Measurements from ENCODE around the gene CGREF1. TPM values are rescaled to one million over a fixed set of nuclear protein-coding genes. Genes with fewer than 3 reads are reported as not detected.

Gene CGREF1
- total RNA-seq, 8 experiments from 2014 or later = 4.4 to 27.3 (median 9.8) TPM

GRCh38 chr2:27057184-27057583 lies 61.7 kb downstream of the CGREF1 start:
- in situ Hi-C loops (cut with MboI; ENCODE audit: low pct_unique_long_range_greater_than_20kb in 2 of 9, low sequenced_read_pairs in 9 of 9, unreplicated experiment in 9 of 9) = no loop called here
- Histone ChIP-seq H3K27ac (no peak overlapping the region), H3K4me3 (no peak overlapping the region), H3K4me1 (replicated peaks in 1 of 2) (peaks cover 4% of the 10 kb centered on the region in 2 donors)
- 60 to 92% (median 83%) methylated on average over 1 to 4 of the region's 6 CpGs; no CpG with 5 or more reads in 3 of the 10 experiments for WGBS, 10 experiments
- no peak for ATAC-seq (replicated peaks in 6 of 8)

GRCh38 chr2:27054721-27055120 lies 64.2 kb downstream of the CGREF1 start:
- in situ Hi-C loops (cut with MboI; ENCODE audit: low pct_unique_long_range_greater_than_20kb in 2 of 9, low sequenced_read_pairs in 9 of 9, unreplicated experiment in 9 of 9) = no loop called here

GRCh38 chr2:27053776-27054175 lies 65.2 kb downstream of the CGREF1 start:
- no peak overlapping the region for H3K4me3 ChIP-seq
- no peak for ATAC-seq (replicated peaks in 6 of 8)
- WGBS, 10 experiments = 67 to 100% (median 91%) methylated on average over 1 to 8 of the region's 8 CpGs; no CpG with 5 or more reads in 2 of the 10 experiments

More at GRCh38 chr2:27054721-27055120, 64.2 kb downstream of the CGREF1 start:
- Histone ChIP-seq H3K4me1 (replicated peaks in 1 of 2) (peaks cover 4% of the 10 kb centered on the region in 2 donors), H3K4me3 (no peak overlapping the region), H3K27ac (no peak overlapping the region)
- ATAC-seq (replicated peaks in 6 of 8) = no peak
- WGBS, 10 experiments = 92 to 100% (median 99%) methylated on average over 4 to 6 of the region's 11 CpGs; no CpG with 5 or more reads in 4 of the 10 experiments

GRCh38 chr2:27053321-27053720 lies 65.6 kb downstream of the CGREF1 start:
- 71 to 100% (median 90%) methylated on average over 2 to 10 of the region's 11 CpGs; no CpG with 5 or more reads in 1 of the 10 experiments for WGBS, 10 experiments
- in situ Hi-C loops (cut with MboI; ENCODE audit: low pct_unique_long_range_greater_than_20kb in 2 of 9, low sequenced_read_pairs in 9 of 9, unreplicated experiment in 9 of 9) = no loop called here
- Histone ChIP-seq H3K4me1 (replicated peaks in 1 of 2) (peaks cover 8 to 10% of the 10 kb centered on the region in 2 donors), H3K27ac (no peak overlapping the region), H3K4me3 (no peak overlapping the region)
- no peak for ATAC-seq (replicated peaks in 6 of 8)

More at GRCh38 chr2:27053776-27054175, 65.2 kb downstream of the CGREF1 start:
- Histone ChIP-seq H3K4me1 (replicated peaks in 1 of 2) (peaks cover 8 to 10% of the 10 kb centered on the region in 2 donors), H3K27ac (no peak overlapping the region)
- in situ Hi-C loops (cut with MboI; ENCODE audit: low pct_unique_long_range_greater_than_20kb in 2 of 9, low sequenced_read_pairs in 9 of 9, unreplicated experiment in 9 of 9) = no loop called here

- Histone ChIP-seq H3K4me1 (replicated peaks in 1 of 2) (peaks cover 8 to 10% of the 10 kb centered on the region in 2 donors), H3K4me3 (peak overlapping the region; percentile 81 to 99 (median 89)), H3K27ac (peak overlapping the region; percentile 96 to 98)
- ATAC-seq (replicated peaks in 6 of 8) = peak in 2 of 8 experiments; percentile 0 to 1
- whole genome bisulfite sequencing, 10 experiments = 0 to 29% (median 7%) methylated on average over 2 to 5 of the region's 24 CpGs; no CpG with 5 or more reads in 4 of the 10 experiments
- in situ Hi-C loops (cut with MboI; ENCODE audit: low pct_unique_long_range_greater_than_20kb in 2 of 9, low sequenced_read_pairs in 9 of 9, unreplicated experiment in 9 of 9) = no loop called here
Observed at GRCh38 chr2:27051902-27052645, 66.9 kb downstream of the CGREF1 start.

- Histone ChIP-seq H3K4me1 (replicated peaks in 1 of 2) (peaks cover 8 to 10% of the 10 kb centered on the region in 2 donors), H3K4me3 (peak within 1 kb of the TSS; percentile 81 to 99 (median 89)), H3K27ac (peak within 1 kb of the TSS; percentile 96 to 98)
- ATAC-seq (replicated peaks in 6 of 8) = peak; percentile 62 to 78 (median 74)
- in situ Hi-C loops (cut with MboI; ENCODE audit: low pct_unique_long_range_greater_than_20kb in 2 of 9, low sequenced_read_pairs in 9 of 9, unreplicated experiment in 9 of 9) = no loop called here
- 0 to 20% (median 0%) methylated on average over 1 to 32 of the region's 67 CpGs; no CpG with 5 or more reads in 1 of the 10 experiments for WGBS, 10 experiments
Observed at GRCh38 chr2:27050996-27051901, 67.7 kb downstream of the CGREF1 start, which contains the start of gene AGBL5. Gene AGBL5, plus strand, starts transcription at chr2:27051668. Its CDS starts 1,291 bp downstream, at chr2:27052959.

Other genes starting within 250 kb of the CGREF1 start
- 10 to 100 TPM in 7 of 8 experiments, 1 to 10 TPM in 1; 8.7 to 44.8 (median 26.8) TPM for gene MAPRE3, start 148.5 kb downstream of the CGREF1 start, total RNA-seq
- gene TMEM214, start 86.2 kb downstream of the CGREF1 start, total RNA-seq = 10 to 100 TPM; 11.8 to 44.1 (median 30.1) TPM
- 10 to 100 TPM; 11.0 to 47.1 (median 34.8) TPM for gene AGBL5, start 67.5 kb downstream of the CGREF1 start, total RNA-seq
- 100 to 1,000 TPM; 289 to 626 (median 350) TPM for gene OST4, start 47.5 kb downstream of the CGREF1 start, total RNA-seq
- gene EMILIN1, start 40.5 kb downstream of the CGREF1 start, total RNA-seq = 10 to 100 TPM in 4 of 8 experiments, 1 to 10 TPM in 4; 1.4 to 24.6 (median 12.1) TPM
- 1 to 10 TPM in 7 of 8 experiments, under 1 TPM in 1; 0.72 to 5.4 (median 3.4) TPM for gene KHK, start 32.4 kb downstream of the CGREF1 start, total RNA-seq
- 1 to 10 TPM in 6 of 8 experiments, under 1 TPM in 1, not detected in 1; 0.94 to 2.9 (median 1.7) TPM for gene ABHD1, start 4.7 kb upstream of the CGREF1 start, total RNA-seq
- 10 to 100 TPM; 22.9 to 41.5 (median 38.2) TPM for gene PREB, start 15.5 kb upstream of the CGREF1 start, total RNA-seq
- 1 to 10 TPM in 1 of 8 experiments, under 1 TPM in 5, not detected in 2; 0.11 to 1.5 (median 0.32) TPM for gene PRR30, start 20.3 kb upstream of the CGREF1 start, total RNA-seq
- gene TCF23, start 29.9 kb upstream of the CGREF1 start, total RNA-seq = under 1 TPM in 6 of 8 experiments, not detected in 2; 0.09 to 0.66 (median 0.23) TPM
- 100 to 1,000 TPM in 6 of 8 experiments, 10 to 100 TPM in 2; 77.0 to 252 (median 123) TPM for gene ATRAID, start 92.9 kb upstream of the CGREF1 start, total RNA-seq
- gene SLC5A6, start 93.1 kb upstream of the CGREF1 start, total RNA-seq = 10 to 100 TPM; 16.0 to 59.5 (median 33.7) TPM
- 10 to 100 TPM; 20.5 to 72.3 (median 31.5) TPM for gene CAD, start 98.2 kb upstream of the CGREF1 start, total RNA-seq
- gene SLC30A3, start 143.9 kb upstream of the CGREF1 start, total RNA-seq = 1 to 10 TPM in 1 of 8 experiments, under 1 TPM in 7; 0.27 to 1.6 (median 0.61) TPM
- not detected for gene DNAJC5G, start 156.3 kb upstream of the CGREF1 start, total RNA-seq
- under 1 TPM in 7 of 8 experiments, not detected in 1; 0.25 to 1.00 (median 0.38) TPM for gene TRIM54, start 163.3 kb upstream of the CGREF1 start, total RNA-seq
- gene UCN, start 189.3 kb upstream of the CGREF1 start, total RNA-seq = 1 to 10 TPM in 5 of 8 experiments, under 1 TPM in 2, not detected in 1; 0.61 to 3.5 (median 1.4) TPM
- 100 to 1,000 TPM in 1 of 8 experiments, 10 to 100 TPM in 7; 36.7 to 141 (median 68.9) TPM for gene MPV17, start 204.0 kb upstream of the CGREF1 start, total RNA-seq
- gene GTF3C2, start 237.6 kb upstream of the CGREF1 start, total RNA-seq = 10 to 100 TPM; 19.6 to 80.8 (median 33.0) TPM